Hematopoietic multipotent progenitor cell treated with erythropoietin and hydrocortisone succinate and interleukin-3 and kit ligand, for 6 days (in vitro differentiated cells): ENCODE results near the gene ANGPT4.
"Not testable (repeated sequence)": the region's sequence is repeated elsewhere in the genome, so short reads cannot be mapped to it uniquely, and the experiment has no call there.

Experiments used
- DNase-seq: peaks from one replicate; pipeline ENCODE4 v3.0.0-alpha.2; 2015

Gene ANGPT4

GRCh38 chr20:871436-871835 lies 44.7 kb downstream of the ANGPT4 start:
- no peak for DNase-seq

- DNase-seq = no peak
Observed at GRCh38 chr20:870758-871157, 45.4 kb downstream of the ANGPT4 start.

GRCh38 chr20:869606-870005 lies 46.5 kb downstream of the ANGPT4 start:
- no peak for DNase-seq

- no peak for DNase-seq
Observed at GRCh38 chr20:868279-868678, 47.9 kb downstream of the ANGPT4 start.

- no peak for DNase-seq
Observed at GRCh38 chr20:865440-865839, 50.7 kb downstream of the ANGPT4 start.

GRCh38 chr20:860891-861290 lies 55.2 kb downstream of the ANGPT4 start:
- DNase-seq = no peak

- DNase-seq = no peak
Observed at GRCh38 chr20:859751-860231, 56.3 kb downstream of the ANGPT4 start.

GRCh38 chr20:858011-858410 lies 58.1 kb downstream of the ANGPT4 start:
- no peak for DNase-seq

- DNase-seq = peak; percentile 41
Observed at GRCh38 chr20:856361-856775, 59.8 kb downstream of the ANGPT4 start.

- no peak for DNase-seq
Observed at GRCh38 chr20:855466-856360, 60.4 kb downstream of the ANGPT4 start.

GRCh38 chr20:854601-855000 lies 61.5 kb downstream of the ANGPT4 start:
- no peak for DNase-seq

- DNase-seq = no peak
Observed at GRCh38 chr20:853406-853996, 62.6 kb downstream of the ANGPT4 start.

GRCh38 chr20:848731-849130 lies 67.4 kb downstream of the ANGPT4 start:
- DNase-seq = not testable (repeated sequence)

- DNase-seq = no peak
Observed at GRCh38 chr20:848193-848592, 67.9 kb downstream of the ANGPT4 start.

GRCh38 chr20:846894-847278 lies 69.2 kb downstream of the ANGPT4 start:
- peak; percentile 78 for DNase-seq

GRCh38 chr20:845941-846893 lies 69.9 kb downstream of the ANGPT4 start:
- peak; percentile 69 for DNase-seq

GRCh38 chr20:845226-845868 lies 70.8 kb downstream of the ANGPT4 start:
- peak; percentile 62 for DNase-seq

GRCh38 chr20:844473-845225 lies 71.5 kb downstream of the ANGPT4 start:
- peak; percentile 98 for DNase-seq

GRCh38 chr20:843912-844311 lies 72.2 kb downstream of the ANGPT4 start:
- no peak for DNase-seq

GRCh38 chr20:842547-842940 lies 73.6 kb downstream of the ANGPT4 start:
- no peak for DNase-seq
